GM12878 (cell line): ENCODE measurements around the gene ADGRD2. TPM values are rescaled to one million over a fixed set of nuclear protein-coding genes. Genes with fewer than 3 reads are reported as not detected.

Source experiments
- ATAC-seq: fragments of 200-7000 bp; cut with Tn5 transposase; 3 replicates; pipeline ENCODE4 v1.9.1; 2020; ENCODE audit warnings: mild to moderate bottlenecking, moderate library complexity
- BruUV-seq: library from RNA; stranded (reverse); fragments of 400-500 nt; replicated peaks from 2 replicates; lab custom pipeline; 2021; lab: Mats Ljungman, UMichigan
- CTCF ChIA-PET: fragments of 300-600 bp; sonication (Branson Sonifier 250); formaldehyde crosslinking; extraction: SDS; loops from one replicate; lab custom pipeline; 2021; ENCODE audit warnings: inconsistent platforms; lab: Yijun Ruan, JAX
- POLR2A ChIA-PET: fragments of 350-600 bp; formaldehyde crosslinking; extraction: SDS; loops from one replicate; lab custom pipeline; 2021; ENCODE audit warnings: inconsistent platforms; lab: Charles Lee
- RAD21 ChIA-PET: fragments of 300-600 bp; sonication (Branson Sonifier 250); formaldehyde crosslinking; loops from one replicate; lab custom pipeline; 2023; ENCODE audit warnings: antibody characterized with exemption; ENCODE audit not compliant: unreplicated experiment; lab: Charles Lee
- SMC1A ChIA-PET: fragments of 300-600 bp; sonication (Branson Sonifier 250); formaldehyde crosslinking; loops from one replicate; lab custom pipeline; 2023; ENCODE audit not compliant: unreplicated experiment, uncharacterized antibody; lab: Charles Lee
- DNase-seq: peaks from one replicate; pipeline ENCODE4 v3.0.0-alpha.2; 2011; ENCODE audit warnings: low read depth, low spot score
- FAIRE-seq: peaks from 3 replicates; lab custom pipeline; 2011; peaks lifted over from hg19 to GRCh38; lab: Jason Lieb, UNC
- H2AFZ ChIP-seq: 2 replicates; pipeline ENCODE4 v1.6.0; 2011; ENCODE audit warnings: low read depth, low read length, control low read depth; ENCODE audit not compliant: control insufficient read depth
- H3K27ac ChIP-seq: 2 replicates; pipeline ENCODE4 v1.5.1; 2011; ENCODE audit warnings: control low read depth; ENCODE audit not compliant: control insufficient read depth, insufficient read depth
- H3K27me3 ChIP-seq, 2 experiments: replicated peaks in 1 of 2; 2 replicates each; pipeline versions ENCODE4 v1.6.0 to v1.6.1; 2011; ENCODE audit warnings: low read length in 1 of 2; ENCODE audit not compliant: control insufficient read depth in 2 of 2, insufficient read depth in 2 of 2
- H3K36me3 ChIP-seq, 2 experiments: 2 replicates each; pipeline ENCODE4 v1.5.1; 2011; ENCODE audit warnings: low read length in 1 of 2; ENCODE audit not compliant: control insufficient read depth in 2 of 2, insufficient read depth in 2 of 2
- H3K4me1 ChIP-seq: 2 replicates; pipeline ENCODE4 v1.6.1; 2011; ENCODE audit warnings: mild to moderate bottlenecking, low read length, moderate library complexity, mixed read lengths; ENCODE audit not compliant: control insufficient read depth, insufficient read depth
- H3K4me2 ChIP-seq: 2 replicates; pipeline ENCODE4 v1.6.0; 2011; ENCODE audit warnings: control low read depth; ENCODE audit not compliant: control insufficient read depth, insufficient read depth
- H3K4me3 ChIP-seq: fragments of 200-600 bp; sonication (generic); 2 replicates; pipeline ENCODE4 v1.5.1; 2016
- H3K79me2 ChIP-seq: 2 replicates; pipeline ENCODE4 v1.6.0; 2011; ENCODE audit warnings: low read length; ENCODE audit not compliant: control insufficient read depth, insufficient read depth
- H3K9ac ChIP-seq: 2 replicates; pipeline ENCODE4 v1.8.0; 2011; ENCODE audit warnings: low read length, control low read depth, mixed read lengths; ENCODE audit not compliant: control insufficient read depth, insufficient read depth
- H3K9me3 ChIP-seq: replicated peaks from 3 replicates; pipeline ENCODE4 v1.5.1; 2011; ENCODE audit warnings: mild to moderate bottlenecking, low read length; ENCODE audit not compliant: control insufficient read depth, insufficient read depth
- H4K20me1 ChIP-seq: 2 replicates; pipeline ENCODE4 v1.6.0; 2011; ENCODE audit not compliant: control insufficient read depth, insufficient read depth
- BCL3 ChIP-seq: IDR thresholded peaks from 2 replicates; pipeline ENCODE4 v1.6.1; 2011; ENCODE audit warnings: borderline replicate concordance, low read depth, mild to moderate bottlenecking, moderate library complexity, low read length; ENCODE audit not compliant: insufficient read depth, poor library complexity, severe bottlenecking
- BHLHE40 ChIP-seq, 2 experiments: fragments of 450-650 bp in 1 of 2; IDR thresholded peaks; 2 replicates each; pipeline ENCODE4 v1.6.1; 2011 to 2017; ENCODE audit warnings: low read depth in 2 of 2, borderline replicate concordance in 1 of 2, improper control_type of control experiment in 1 of 2, low read length in 1 of 2, mild to moderate bottlenecking in 1 of 2
- BMI1 ChIP-seq: fragments of 450-650 bp; IDR thresholded peaks from 2 replicates; pipeline ENCODE4 v1.6.1; 2016; ENCODE audit warnings: mild to moderate bottlenecking, moderate library complexity, borderline replicate concordance
- E4F1 ChIP-seq: fragments of 450-650 bp; IDR thresholded peaks from 2 replicates; pipeline ENCODE4 v1.6.1; 2018; ENCODE audit warnings: borderline replicate concordance, mild to moderate bottlenecking; ENCODE audit not compliant: partially characterized antibody
- ESRRA ChIP-seq: IDR thresholded peaks from 2 replicates; pipeline ENCODE4 v1.6.1; 2012; ENCODE audit warnings: mild to moderate bottlenecking, low read length, improper control_type of control experiment
- HDAC2 ChIP-seq: fragments of 200-600 bp; sonication (generic); IDR thresholded peaks from 2 replicates; pipeline ENCODE4 v1.6.1; 2017
- MYC ChIP-seq: IDR thresholded peaks from 2 replicates; pipeline ENCODE4 v1.6.1; 2011; ENCODE audit warnings: mild to moderate bottlenecking, low read length, moderate library complexity, inconsistent platforms; ENCODE audit not compliant: insufficient read depth, insufficient replicate concordance, insufficient read length, severe bottlenecking
- SMAD1 ChIP-seq: fragments of 450-650 bp; IDR thresholded peaks from 2 replicates; pipeline ENCODE4 v1.6.1; 2018; ENCODE audit warnings: mild to moderate bottlenecking, low read depth; ENCODE audit not compliant: partially characterized antibody
- SUPT20H ChIP-seq: IDR thresholded peaks from 2 replicates; pipeline ENCODE4 v1.6.1; 2011; ENCODE audit warnings: low read depth, mild to moderate bottlenecking, low read length, moderate library complexity, borderline replicate concordance; ENCODE audit not compliant: control insufficient read depth
- SUZ12 ChIP-seq: fragments of 200-600 bp; sonication (generic); IDR thresholded peaks from one replicate; pipeline ENCODE4 v1.6.1; 2018; ENCODE audit warnings: antibody characterized with exemption, mild to moderate bottlenecking; ENCODE audit not compliant: unreplicated experiment
- ZBTB4 ChIP-seq: fragments of 450-650 bp; formaldehyde crosslinking; IDR thresholded peaks from 2 replicates; pipeline ENCODE4 v1.4.0; 2022; ENCODE audit warnings: mild to moderate bottlenecking, moderate library complexity
- ZNF24 ChIP-seq: fragments of 450-650 bp; IDR thresholded peaks from 2 replicates; pipeline ENCODE4 v1.6.1; 2017; ENCODE audit warnings: antibody characterized with exemption, mild to moderate bottlenecking
- ZZZ3 ChIP-seq: IDR thresholded peaks from 2 replicates; pipeline ENCODE4 v1.6.1; 2011; ENCODE audit warnings: low read depth; ENCODE audit not compliant: control insufficient read depth, insufficient read length
- WGBS: methylation state at CpG from one replicate; pipeline ENCODE4 v1.1.6; 2016; ENCODE audit warnings: low lambda C conversion rate; ENCODE audit not compliant: insufficient replicate concordance, insufficient coverage; ENCODE audit errors: missing lambda C conversion rate; 5-methylcytosine and 5-hydroxymethylcytosine counted together
- in situ Hi-C: fragments of 300-500 bp; cut with MboI; formaldehyde crosslinking; loops from 9 replicates; pipeline ENCODE4 v1.14.3; 2018; ENCODE audit warnings: mixed read lengths
- intact Hi-C: fragments of 100-400 bp; cut with micrococcal nuclease; formaldehyde crosslinking; loops from one replicate; pipeline ENCODE4 v1.14.2; 2022; ENCODE audit not compliant: unreplicated experiment
- polyA plus RNA-seq, 11 experiments: library from polyadenylated mRNA; depleted of rRNA in 4 of 11; unstranded in 6 of 11; stranded (reverse) in 5 of 11; fragments of >200 nt; fragmentation: Nextera tagmentation in 4 of 11; fragmentation: Illumina TruSeq in 1 of 11; extraction: Ambion mirVana in 4 of 11; extraction: Trizol in 1 of 11; gene quantifications; 1 replicate in 1 of 11; 2 replicates in 10 of 11; pipeline versions ENCODE4 v1.2.1 to v1.2.3, GENCODE V29; 2011 to 2016; ENCODE audit warnings: inconsistent platforms in 2 of 11, missing spikeins in 2 of 11, low read depth in 1 of 11
- total RNA-seq, 4 experiments: library from RNA; depleted of rRNA in 3 of 4; stranded (reverse); fragments of >200 nt in 3 of 4; fragmentation: Illumina TruSeq in 1 of 4; extraction: Trizol in 1 of 4; gene quantifications; 2 replicates each; pipeline versions ENCODE4 v1.2.1 to v1.2.3, GENCODE V29; 2013 to 2021
- TF ChIP-seq, protein P1 (sequence below): fragments of 450-650 bp; IDR thresholded peaks from 2 replicates; pipeline ENCODE4 v1.6.1; 2016; ENCODE audit warnings: mild to moderate bottlenecking

Gene ADGRD2
- total and polyA plus RNA-seq, 10 of the 15 experiments (the other 5 are each of a cell fraction or from before 2014, with no cell fraction given) = not detected

GRCh38 chr9:124514125-124514524 is 63.9 kb downstream of the ADGRD2 start:
- Histone ChIP-seq H4K20me1 (no peaks in the 10 kb centered on the region), H3K9me3 (no peaks in the 10 kb centered on the region), H2AFZ (no peak overlapping the region), H3K4me1 (no peaks in the 10 kb centered on the region), H3K79me2 (no peaks in the 10 kb centered on the region), H3K36me3 (no peaks in the 10 kb centered on the region), H3K27me3 (no peaks in the 10 kb centered on the region)
- POLR2A ChIA-PET = no interaction called here
- in situ Hi-C loops (no loop called here), intact Hi-C loops (no loop called here)
- ATAC-seq = no peak
- 80% methylated on average over 4 of the region's 4 CpGs for WGBS
- TF ChIP-seq MYC (no peak), BHLHE40 (IDR thresholded peaks at IDR 0.05; ENCODE audit: borderline replicate concordance in 1 of 2, low read depth in 2 of 2, low read length in 1 of 2) (no peak), HDAC2 (no peak), SUZ12 (no peak), SMAD1 (no peak), BCL3 (no peak), E4F1 (no peak), ZNF24 (no peak), ZBTB4 (CRISPR knock-in tag) (no peak), ESRRA (no peak), ZZZ3 (no peak), BMI1 (no peak), SUPT20H (no peak)
- TF ChIP-seq, protein P1, sequence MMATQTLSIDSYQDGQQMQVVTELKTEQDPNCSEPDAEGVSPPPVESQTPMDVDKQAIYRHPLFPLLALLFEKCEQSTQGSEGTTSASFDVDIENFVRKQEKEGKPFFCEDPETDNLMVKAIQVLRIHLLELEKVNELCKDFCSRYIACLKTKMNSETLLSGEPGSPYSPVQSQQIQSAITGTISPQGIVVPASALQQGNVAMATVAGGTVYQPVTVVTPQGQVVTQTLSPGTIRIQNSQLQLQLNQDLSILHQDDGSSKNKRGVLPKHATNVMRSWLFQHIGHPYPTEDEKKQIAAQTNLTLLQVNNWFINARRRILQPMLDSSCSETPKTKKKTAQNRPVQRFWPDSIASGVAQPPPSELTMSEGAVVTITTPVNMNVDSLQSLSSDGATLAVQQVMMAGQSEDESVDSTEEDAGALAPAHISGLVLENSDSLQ = no peak
- TF ChIP-seq, all 136 proteins: peak for 0
- ChIA-PET RAD21 (no interaction called here), CTCF (interaction anchor here (0.7 kb wide), 1 partner anchor 120 kb away, joined by 3 read pairs; no protein-coding TSS in a partner anchor), SMC1A (no interaction called here)
- DNase-seq (no peak), FAIRE-seq (no peak)
- Histone ChIP-seq H3K27ac (no peak overlapping the region), H3K9ac (no peak overlapping the region), H3K4me3 (no peak overlapping the region), H3K4me2 (no peak overlapping the region)
- BruUV-seq = no TSS peak
